K562 treated with DMSO at 1 percent for 48 hours (cell line): ENCODE measurements around the gene ZNF598. TPM values are rescaled to one million over a fixed set of nuclear protein-coding genes. Genes with fewer than 3 reads are reported as not detected.

ENCODE experiments used
- total RNA-seq: library from RNA; unstranded; fragments of 300-600 nt; gene quantifications from 2 replicates; pipeline ENCODE4 v1.2.3, GENCODE V29; 2022; ENCODE audit warnings: low replicate concordance; ENCODE audit errors: extremely low read depth

ZNF598 gene
- not detected in 2 replicates for total RNA-seq

GRCh38 chr16:2009791-2010510 lies at the start of gene ZNF598:
TSS of gene ZNF598 (minus strand) at chr16:2009821.

GRCh38 chr16:2047330-2048115 lies 37.9 kb upstream of the ZNF598 start, which contains the start of the genes NTHL1 and TSC2:
TSS of gene NTHL1 (minus strand) at chr16:2047834. CDS start at chr16:2047823, 11 bp downstream.
TSS of gene TSC2 (plus strand) at chr16:2047985. CDS start at chr16:2048616, 631 bp downstream.

GRCh38 chr16:2026461-2027023 lies 16.9 kb upstream of the ZNF598 start, which contains the start of gene NHERF2:
TSS of gene NHERF2 (plus strand) at chr16:2026902. CDS start at chr16:2027006, 104 bp downstream.

GRCh38 chr16:2019518-2019920 lies 9.9 kb upstream of the ZNF598 start, which contains the start of gene NPW:
TSS of gene NPW (plus strand) at chr16:2019785.

GRCh38 chr16:1989209-1990100 lies 20.2 kb downstream of the ZNF598 start, which contains the start of gene SYNGR3:
TSS of gene SYNGR3 (plus strand) at chr16:1989970. CDS start at chr16:1990103, 133 bp downstream.

GRCh38 chr16:1983544-1984346 lies 25.9 kb downstream of the ZNF598 start, which contains the start of gene GFER:
TSS of gene GFER (plus strand) at chr16:1984193. CDS start at chr16:1984219, 26 bp downstream.

GRCh38 chr16:1981398-1981836 lies 28.2 kb downstream of the ZNF598 start, which contains the start of gene NOXO1:
TSS of gene NOXO1 (minus strand) at chr16:1981469. CDS start at chr16:1981179, 290 bp downstream.

GRCh38 chr16:1971796-1972489 lies 37.7 kb downstream of the ZNF598 start, which contains the start of gene TBL3:
TSS of gene TBL3 (plus strand) at chr16:1972053. CDS start at chr16:1972165, 112 bp downstream.

GRCh38 chr16:1966460-1966859 lies 43.2 kb downstream of the ZNF598 start, which contains the start of gene RNF151:
TSS of gene RNF151 (plus strand) at chr16:1966856. CDS start at chr16:1966882, 26 bp downstream.

GRCh38 chr16:1964506-1965395 lies 44.9 kb downstream of the ZNF598 start, which contains the start of gene RPS2:
TSS of gene RPS2 (minus strand) at chr16:1964826. CDS start at chr16:1964625, 201 bp downstream.

GRCh38 chr16:1959269-1960039 lies 50.2 kb downstream of the ZNF598 start, which contains the start of gene NDUFB10:
TSS of gene NDUFB10 (plus strand) at chr16:1959538. CDS start at chr16:1959625, 87 bp downstream.

Other genes with a start within 250 kb of the ZNF598 start
- gene NME3, start 238.3 kb downstream of the ZNF598 start, total RNA-seq = not detected in 2 replicates
- gene EME2, start 237.0 kb downstream of the ZNF598 start, total RNA-seq = not detected in 2 replicates
- not detected in 2 replicates for gene MRPS34, start 236.7 kb downstream of the ZNF598 start, total RNA-seq
- not detected in 2 replicates for gene SPSB3, start 227.2 kb downstream of the ZNF598 start, total RNA-seq
- gene NUBP2, start 226.9 kb downstream of the ZNF598 start, total RNA-seq = 502 TPM in 1 of 2 replicates, not detected in the other
- gene IGFALS, start 216.1 kb downstream of the ZNF598 start, total RNA-seq = not detected in 2 replicates
- gene HAGH, start 183.0 kb downstream of the ZNF598 start, total RNA-seq = not detected in 2 replicates
- not detected in 2 replicates for gene FAHD1, start 182.6 kb downstream of the ZNF598 start, total RNA-seq
- gene MEIOB, start 137.7 kb downstream of the ZNF598 start, total RNA-seq = not detected in 2 replicates
- not detected in 2 replicates for gene HS3ST6, start 91.4 kb downstream of the ZNF598 start, total RNA-seq
- not detected in 2 replicates for gene MSRB1, start 66.6 kb downstream of the ZNF598 start, total RNA-seq
- gene RPL3L, start 55.1 kb downstream of the ZNF598 start, total RNA-seq = not detected in 2 replicates
- not detected in 2 replicates for gene NDUFB10, start 50.3 kb downstream of the ZNF598 start, total RNA-seq
- 4,281 and 4,927 TPM in 2 replicates for gene RPS2, start 45.0 kb downstream of the ZNF598 start, total RNA-seq
- not detected in 2 replicates for gene RNF151, start 43.0 kb downstream of the ZNF598 start, total RNA-seq
- not detected in 2 replicates for gene TBL3, start 37.8 kb downstream of the ZNF598 start, total RNA-seq
- gene NOXO1, start 28.4 kb downstream of the ZNF598 start, total RNA-seq = not detected in 2 replicates
- gene GFER, start 25.6 kb downstream of the ZNF598 start, total RNA-seq = not detected in 2 replicates
- not detected in 2 replicates for gene SYNGR3, start 19.9 kb downstream of the ZNF598 start, total RNA-seq
- gene NPW, start 10.0 kb upstream of the ZNF598 start, total RNA-seq = not detected in 2 replicates
- gene NHERF2, start 17.1 kb upstream of the ZNF598 start, total RNA-seq = not detected in 2 replicates
- gene NTHL1, start 38.0 kb upstream of the ZNF598 start, total RNA-seq = not detected in 2 replicates
- not detected in 2 replicates for gene TSC2, start 38.2 kb upstream of the ZNF598 start, total RNA-seq
- gene PKD1, start 126.1 kb upstream of the ZNF598 start, total RNA-seq = 1,234 TPM in 1 of 2 replicates, not detected in the other
- not detected in 2 replicates for gene RAB26, start 138.8 kb upstream of the ZNF598 start, total RNA-seq
- not detected in 2 replicates for gene TRAF7, start 146.0 kb upstream of the ZNF598 start, total RNA-seq
- gene CASKIN1, start 186.8 kb upstream of the ZNF598 start, total RNA-seq = not detected in 2 replicates
- gene MLST8, start 195.6 kb upstream of the ZNF598 start, total RNA-seq = not detected in 2 replicates
- not detected in 2 replicates for gene BRICD5, start 201.0 kb upstream of the ZNF598 start, total RNA-seq
- gene PGP, start 205.0 kb upstream of the ZNF598 start, total RNA-seq = not detected in 2 replicates
- not detected in 2 replicates for gene E4F1, start 213.8 kb upstream of the ZNF598 start, total RNA-seq
- not detected in 2 replicates for gene DNASE1L2, start 226.6 kb upstream of the ZNF598 start, total RNA-seq
- 674 TPM in 1 of 2 replicates, not detected in the other for gene ECI1, start 241.8 kb upstream of the ZNF598 start, total RNA-seq